GM20000 (cell line): ENCODE results near the gene CES2.
"Not testable (repeated sequence)": the region's sequence is repeated elsewhere in the genome, so short reads cannot be mapped to it uniquely, and the experiment has no call there.

Source experiments
- DNase-seq: peaks from one replicate; pipeline ENCODE4 v3.0.0; 2012; ENCODE audit warnings: low spot score
- CTCF ChIP-seq: IDR thresholded peaks from 2 replicates; pipeline ENCODE4 v1.5.1; 2012; ENCODE audit warnings: mild to moderate bottlenecking, control low read depth; ENCODE audit errors: extremely low read depth, missing control alignments

CES2 gene

GRCh38 chr16:66984892-66985311, 49.6 kb downstream of the CES2 start:
- DNase-seq = no peak
- TF ChIP-seq CTCF = no peak

GRCh38 chr16:66986559-66986958, 51.2 kb downstream of the CES2 start:
- no peak for DNase-seq
- no peak for TF ChIP-seq CTCF

GRCh38 chr16:66988197-66988788, 53.0 kb downstream of the CES2 start, which contains the start of gene CES4A:
Gene CES4A (plus strand): TSS chr16:66988589. CDS start chr16:66988773, 184 bp downstream.
- no peak for TF ChIP-seq CTCF
- DNase-seq = no peak

- TF ChIP-seq CTCF = no peak
- no peak for DNase-seq
Measured at GRCh38 chr16:66991545-66992077, 56.3 kb downstream of the CES2 start.

GRCh38 chr16:66993558-66993957, 58.2 kb downstream of the CES2 start:
- not testable (repeated sequence) for DNase-seq
